22Rv1 (cell line): ENCODE measurements around the gene CHMP2A.

Source experiments
- H3K27ac ChIP-seq: fragments of 450-650 bp; 2 replicates; pipeline ENCODE4 v1.5.1; 2017
- CTCF ChIP-seq: fragments of 450-650 bp; IDR thresholded peaks from 2 replicates; pipeline ENCODE4 v1.5.1; 2017; ENCODE audit warnings: mild to moderate bottlenecking
- ZFX ChIP-seq: fragments of 450-650 bp; IDR thresholded peaks from 2 replicates; pipeline ENCODE4 v1.6.1; 2017; ENCODE audit warnings: antibody characterized with exemption, borderline replicate concordance

CHMP2A gene

GRCh38 chr19:58572026-58572817 lies 17.3 kb upstream of the CHMP2A start:
- peak overlapping the region; percentile 97 for H3K27ac ChIP-seq
- TF ChIP-seq ZFX (no peak), CTCF (no peak)

- TF ChIP-seq ZFX (no peak), CTCF (no peak)
- peak overlapping the region; percentile 97 for H3K27ac ChIP-seq
These were observed 16.7 kb upstream of the CHMP2A start for GRCh38 chr19:58571575-58571947.

- TF ChIP-seq ZFX (no peak), CTCF (no peak)
- 0 out of 2 replicates have a peak overlapping the region, but pooled peaks have one; percentile 97 for H3K27ac ChIP-seq
These were observed 16.1 kb upstream of the CHMP2A start for GRCh38 chr19:58570770-58571574.

GRCh38 chr19:58569943-58570670 lies 15.2 kb upstream of the CHMP2A start:
- H3K27ac ChIP-seq, result no peak overlapping the region
- no peak for TF ChIP-seq ZFX
- no peak for TF ChIP-seq CTCF

GRCh38 chr19:58569191-58569942 lies 14.5 kb upstream of the CHMP2A start:
- no peak overlapping the region for H3K27ac ChIP-seq
- TF ChIP-seq ZFX, result no peak
- no peak for TF ChIP-seq CTCF

GRCh38 chr19:58568453-58569130 lies 13.7 kb upstream of the CHMP2A start:
- H3K27ac ChIP-seq, result no peak overlapping the region
- TF ChIP-seq ZFX, result no peak
- TF ChIP-seq CTCF, result no peak
